GM10248 (cell line): Measurements from ENCODE around the gene FTSJ3.

Source experiments
- CTCF ChIA-PET: fragments of 300-600 bp; sonication (Branson Sonifier 250); formaldehyde crosslinking; extraction: SDS; loops from one replicate; lab custom pipeline; 2021; ENCODE audit warnings: antibody characterized with exemption; lab: Yijun Ruan, JAX
- POLR2A ChIA-PET: fragments of 350-650 bp; sonication (Branson Sonifier 250); formaldehyde crosslinking; extraction: SDS; loops from one replicate; lab custom pipeline; 2020; ENCODE audit warnings: antibody characterized with exemption; lab: Yijun Ruan, JAX
- DNase-seq: peaks from one replicate; pipeline ENCODE4 v3.0.0; 2012; ENCODE audit errors: extremely low spot score
- CTCF ChIP-seq: IDR thresholded peaks from 2 replicates; pipeline ENCODE4 v1.5.1; 2012; ENCODE audit warnings: mild to moderate bottlenecking, low read depth; ENCODE audit errors: extremely low read depth, missing control alignments, control extremely low read depth

Gene FTSJ3

GRCh38 chr17:63835167-63835720 is 7.8 kb upstream of the FTSJ3 start:
- no peak for DNase-seq
- TF ChIP-seq CTCF = no peak
- POLR2A ChIA-PET = interaction anchor here (0.7 kb wide), 1 partner anchor 310 kb away, joined by 3 read pairs; no protein-coding TSS in a partner anchor
- CTCF ChIA-PET = interaction anchor here (0.6 to 3.6 kb wide), 13 partner anchors 9 to 210 kb away, joined by 3 to 15 read pairs (median 5); partner anchors contain the start of genes CCDC47 and DDX42

GRCh38 chr17:63834431-63835166 is 7.1 kb upstream of the FTSJ3 start:
- ChIA-PET POLR2A (interaction anchor here (0.7 kb wide), 1 partner anchor 311 kb away, joined by 3 read pairs; no protein-coding TSS in a partner anchor), CTCF (interaction anchor here (0.6 to 3.6 kb wide), 17 partner anchors 8 to 209 kb away, joined by 3 to 15 read pairs (median 5); partner anchors contain the start of genes CCDC47, DDX42 and SMARCD2)
- peak; percentile 78 for TF ChIP-seq CTCF
- DNase-seq = peak; percentile 66

- CTCF ChIA-PET = interaction anchor here (1.0 to 3.6 kb wide), 12 partner anchors 9 to 208 kb away, joined by 3 to 15 read pairs (median 6); partner anchors contain the start of genes CCDC47, DDX42 and SMARCD2
Measured at GRCh38 chr17:63833741-63834373, 6.4 kb upstream of the FTSJ3 start.

GRCh38 chr17:63833026-63833740 is 5.7 kb upstream of the FTSJ3 start:
- CTCF ChIA-PET = interaction anchor here (0.9 to 3.6 kb wide), 6 partner anchors 9 to 83 kb away, joined by 3 to 15 read pairs (median 4); no protein-coding TSS in a partner anchor
- TF ChIP-seq CTCF = no peak
- POLR2A ChIA-PET = interaction anchor here (0.5 to 1.1 kb wide), 2 partner anchors 93 to 137 kb away, joined by 3 read pairs; no protein-coding TSS in a partner anchor
- no peak for DNase-seq

More at GRCh38 chr17:63833741-63834373, 6.4 kb upstream of the FTSJ3 start:
- TF ChIP-seq CTCF = no peak
- no peak for DNase-seq
- POLR2A ChIA-PET = interaction anchor here (0.5 to 1.1 kb wide), 2 partner anchors 94 to 137 kb away, joined by 3 read pairs; no protein-coding TSS in a partner anchor

GRCh38 chr17:63832455-63832854 is 5.0 kb upstream of the FTSJ3 start:
- DNase-seq = no peak
- ChIA-PET POLR2A (interaction anchor here (1.1 to 1.4 kb wide), 2 partner anchors 11 to 136 kb away, joined by 3 to 5 read pairs; partner anchors contain the start of gene SMARCD2), CTCF (interaction anchor here (0.9 to 3.6 kb wide), 4 partner anchors 8 to 16 kb away, joined by 3 to 15 read pairs (median 8); no protein-coding TSS in a partner anchor)
- no peak for TF ChIP-seq CTCF
